B cell (primary cell): ENCODE measurements around the gene ZBTB37.

Source experiments
- CTCF ChIP-seq: fragments of 200-600 bp; IDR thresholded peaks from one replicate; pipeline ENCODE4 v1.8.0; 2022; ENCODE audit warnings: antibody characterized with exemption, mild to moderate bottlenecking
- EZH2 ChIP-seq: IDR thresholded peaks from 2 replicates; pipeline ENCODE4 v1.6.1; 2012; ENCODE audit warnings: borderline replicate concordance, low read depth, mild to moderate bottlenecking, moderate library complexity, low read length; ENCODE audit not compliant: insufficient read depth, poor library complexity, severe bottlenecking

GRCh38 chr1:173827611-173828010 lies 40.6 kb upstream of the ZBTB37 start:
- TF ChIP-seq CTCF: no peak
- TF ChIP-seq EZH2: no peak
